Middle frontal gyrus (tissue), 1 donor: ENCODE data around the gene PRPF4.
"Not testable (repeated sequence)": the region's sequence is repeated elsewhere in the genome, so short reads cannot be mapped to it uniquely, and the experiment has no call there.

ENCODE experiments used
- DNase-seq: peaks from one replicate; pipeline ENCODE4 v3.0.0-alpha.2; 2015; ENCODE audit warnings: low spot score; ENCODE audit errors: extremely low spot score

PRPF4 gene

GRCh38 chr9:113267911-113268566 lies 7.4 kb upstream of the PRPF4 start:
- no peak for DNase-seq

GRCh38 chr9:113269355-113269754 lies 6.1 kb upstream of the PRPF4 start:
- no peak for DNase-seq

- DNase-seq: no peak
Observed at GRCh38 chr9:113269871-113270270, 5.6 kb upstream of the PRPF4 start.

GRCh38 chr9:113274474-113275156 lies 843 bp upstream of the PRPF4 start:
- peak; percentile 6 for DNase-seq

GRCh38 chr9:113278840-113279239 lies 3.4 kb downstream of the PRPF4 start:
- no peak for DNase-seq

GRCh38 chr9:113281356-113281755 lies 5.9 kb downstream of the PRPF4 start:
- DNase-seq: no peak

- DNase-seq: no peak
Observed at GRCh38 chr9:113289091-113289490, 13.6 kb downstream of the PRPF4 start.

- DNase-seq: no peak
Observed at GRCh38 chr9:113290052-113290607, 14.7 kb downstream of the PRPF4 start.

GRCh38 chr9:113293285-113293878 lies 17.9 kb downstream of the PRPF4 start:
- no peak for DNase-seq

- not testable (repeated sequence) for DNase-seq
Observed at GRCh38 chr9:113296247-113296646, 20.8 kb downstream of the PRPF4 start.

- no peak for DNase-seq
Observed at GRCh38 chr9:113296796-113297558, 21.5 kb downstream of the PRPF4 start.

GRCh38 chr9:113298311-113298710 lies 22.9 kb downstream of the PRPF4 start:
- DNase-seq: no peak

- no peak for DNase-seq
Observed at GRCh38 chr9:113298924-113299770, 23.7 kb downstream of the PRPF4 start.

GRCh38 chr9:113299800-113300292 lies 24.4 kb downstream of the PRPF4 start:
- DNase-seq: no peak

GRCh38 chr9:113301548-113301947 lies 26.1 kb downstream of the PRPF4 start:
- DNase-seq: no peak

- DNase-seq: no peak
Observed at GRCh38 chr9:113302792-113303418, 27.4 kb downstream of the PRPF4 start, which contains the start of gene RNF183. RNF183 (minus strand) TSS chr9:113303376; CDS start chr9:113298184, 5,192 bp downstream.

GRCh38 chr9:113306566-113306965 lies 31.1 kb downstream of the PRPF4 start:
- no peak for DNase-seq

- no peak for DNase-seq
Observed at GRCh38 chr9:113307396-113307975, 32.0 kb downstream of the PRPF4 start.

GRCh38 chr9:113309204-113309813 lies 33.9 kb downstream of the PRPF4 start:
- DNase-seq: no peak
